GM18858 (cell line): Measurements from ENCODE around the gene LAMC3.

ENCODE experiments used
- ATAC-seq: cut with Tn5 transposase; IDR thresholded peaks from one replicate; pipeline ENCODE4 v1.9.1; 2021; ENCODE audit not compliant: unreplicated experiment

The LAMC3 gene

GRCh38 chr9:131072107-131072870 lies 63.3 kb downstream of the LAMC3 start:
- no peak for ATAC-seq

DNA sequence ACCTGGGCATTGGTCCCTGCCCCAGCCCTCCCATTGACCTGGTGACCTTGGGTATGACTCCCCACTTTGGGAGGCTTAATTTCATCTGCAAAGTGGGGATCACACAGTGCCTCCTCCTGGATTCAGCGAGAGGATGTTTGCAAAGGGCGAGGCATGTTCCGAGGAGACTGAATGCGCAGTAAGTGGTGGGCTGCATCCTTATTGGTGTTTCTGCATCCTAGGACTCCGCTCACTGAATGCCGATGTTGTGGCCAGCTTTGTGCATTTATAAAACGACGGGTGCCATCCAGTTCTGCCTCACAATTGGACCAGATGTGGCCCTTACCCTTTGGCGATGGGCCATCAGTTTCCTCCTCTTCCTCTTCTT lies 63.9 kb downstream of the LAMC3 start:
- no peak for ATAC-seq

- no peak for ATAC-seq
These were observed 67.6 kb downstream of the LAMC3 start for GRCh38 chr9:131076347-131077195.

- no peak for ATAC-seq
These were observed 69.7 kb downstream of the LAMC3 start for GRCh38 chr9:131078427-131079366.

DNA sequence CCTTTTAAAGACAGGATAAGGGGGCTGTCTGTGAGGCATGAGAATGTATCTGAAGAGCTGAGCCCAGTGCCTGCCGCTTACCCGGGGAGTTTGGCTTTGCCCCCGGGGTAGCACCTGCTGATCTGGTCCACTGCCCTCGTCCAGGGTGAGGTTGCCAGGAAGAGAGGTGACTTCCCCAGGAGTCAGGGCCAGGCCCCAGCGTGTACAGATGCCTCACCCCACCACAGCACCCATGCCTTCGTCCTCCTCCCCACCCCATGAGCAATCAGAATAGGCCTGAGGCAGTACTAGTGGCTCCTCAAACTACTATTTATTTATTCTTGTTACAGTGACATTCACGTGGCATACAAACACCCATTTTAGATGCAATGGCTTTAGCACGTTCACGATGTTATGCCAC lies 71.6 kb downstream of the LAMC3 start:
- no peak for ATAC-seq

GRCh38 chr9:131081868-131082267 lies 72.9 kb downstream of the LAMC3 start:
- ATAC-seq = no peak

DNA sequence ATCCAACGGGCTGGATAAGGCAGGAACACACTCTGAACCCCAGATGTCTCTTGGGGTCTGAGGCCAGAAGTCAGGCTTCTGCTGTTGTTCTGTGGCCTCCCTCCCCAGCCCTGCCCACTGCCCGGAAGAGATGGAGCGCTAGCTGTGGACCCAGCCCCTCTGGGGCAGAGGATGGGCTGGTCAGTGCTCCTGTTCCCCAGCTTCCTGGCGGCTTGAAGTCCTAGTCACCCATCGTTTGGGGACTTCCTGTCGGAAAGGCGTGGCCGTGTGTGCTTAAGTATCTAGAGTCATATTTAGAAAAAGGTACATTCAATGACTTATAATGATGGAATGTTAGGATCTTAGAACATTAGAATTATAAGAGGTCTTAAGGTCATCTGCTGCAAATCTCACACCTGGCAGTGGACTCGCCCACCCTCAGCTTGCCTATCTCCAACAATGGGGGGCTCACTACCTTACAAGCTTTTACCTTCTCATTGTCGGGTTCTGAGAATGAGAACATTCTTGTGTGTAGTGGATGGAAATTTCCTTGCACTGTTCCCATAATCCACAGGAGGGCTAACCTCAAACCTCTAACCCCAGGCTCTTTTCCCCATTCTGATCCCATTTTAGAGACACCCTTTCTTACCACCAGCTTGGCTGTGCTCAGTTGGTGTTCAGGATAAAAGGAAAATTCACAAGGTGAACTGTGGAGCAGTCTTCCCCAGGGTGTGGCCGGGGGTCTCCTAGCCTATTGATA lies 74.0 kb downstream of the LAMC3 start:
- no peak for ATAC-seq

- ATAC-seq = no peak
These were observed 75.8 kb downstream of the LAMC3 start for GRCh38 chr9:131084661-131085369.

GRCh38 chr9:131085370-131086122 lies 76.6 kb downstream of the LAMC3 start:
- no peak for ATAC-seq

DNA sequence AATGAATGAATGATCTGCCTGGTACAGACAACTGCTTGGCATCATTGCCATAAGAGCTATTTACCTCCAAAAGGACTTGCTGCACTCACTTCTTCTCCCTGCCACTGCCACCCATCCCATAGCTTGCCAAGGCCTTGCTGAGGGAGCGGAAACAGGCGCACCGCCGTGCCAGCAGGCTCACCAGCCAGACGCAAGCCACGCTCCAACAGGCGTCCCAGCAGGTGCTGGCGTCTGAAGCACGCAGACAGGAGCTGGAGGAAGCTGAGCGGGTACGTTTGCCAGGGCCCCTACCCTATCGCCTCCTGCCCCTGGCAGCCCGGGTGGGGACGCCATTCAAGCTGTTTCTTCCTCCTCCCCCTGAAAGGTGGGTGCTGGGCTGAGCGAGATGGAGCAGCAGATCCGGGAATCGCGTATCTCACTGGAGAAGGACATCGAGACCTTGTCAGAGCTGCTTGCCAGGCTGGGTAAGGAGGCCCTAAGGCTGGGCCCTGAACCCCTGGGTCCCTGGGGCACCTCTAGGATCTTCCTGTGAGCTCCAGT lies 78.5 kb downstream of the LAMC3 start:
- ATAC-seq = no peak

DNA sequence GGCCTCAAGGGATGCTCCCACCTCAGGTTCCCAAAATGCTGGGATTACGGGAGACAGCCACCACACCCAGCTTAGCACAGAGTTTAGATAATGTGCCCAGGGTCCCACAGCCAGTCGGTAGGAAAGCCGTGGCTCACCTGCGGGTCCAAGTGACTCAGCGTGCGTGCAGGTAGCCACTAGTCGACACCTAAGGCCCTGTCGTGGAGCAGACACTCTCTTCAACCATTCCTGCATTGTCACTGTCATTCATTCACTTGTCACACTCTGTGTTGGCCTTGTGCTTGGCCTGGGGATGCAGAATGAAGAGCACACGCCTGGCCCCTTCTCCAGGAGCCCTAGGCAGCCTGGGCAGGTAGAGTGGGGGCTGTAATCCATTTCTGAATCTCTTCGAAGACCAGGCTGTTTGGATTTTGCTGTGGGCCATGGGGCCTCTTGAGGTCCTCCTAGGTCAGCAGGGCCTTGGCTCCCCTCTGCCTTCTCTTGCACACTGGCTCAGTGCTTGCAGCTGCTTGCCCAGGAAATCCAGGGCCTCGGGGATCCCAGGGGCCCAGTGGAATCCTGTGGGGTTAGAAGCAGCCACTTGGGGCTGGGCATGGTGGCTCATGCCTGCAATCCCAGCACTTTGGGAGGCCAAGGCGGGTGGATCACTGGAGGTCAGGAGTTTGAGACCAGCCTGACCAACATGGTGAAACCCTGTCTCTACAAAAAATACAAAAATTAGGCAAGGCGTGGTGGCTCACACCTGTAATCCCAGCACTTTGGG lies 81.2 kb downstream of the LAMC3 start:
- ATAC-seq = no peak

- no peak for ATAC-seq
These were observed 82.5 kb downstream of the LAMC3 start for GRCh38 chr9:131091352-131091992.

DNA sequence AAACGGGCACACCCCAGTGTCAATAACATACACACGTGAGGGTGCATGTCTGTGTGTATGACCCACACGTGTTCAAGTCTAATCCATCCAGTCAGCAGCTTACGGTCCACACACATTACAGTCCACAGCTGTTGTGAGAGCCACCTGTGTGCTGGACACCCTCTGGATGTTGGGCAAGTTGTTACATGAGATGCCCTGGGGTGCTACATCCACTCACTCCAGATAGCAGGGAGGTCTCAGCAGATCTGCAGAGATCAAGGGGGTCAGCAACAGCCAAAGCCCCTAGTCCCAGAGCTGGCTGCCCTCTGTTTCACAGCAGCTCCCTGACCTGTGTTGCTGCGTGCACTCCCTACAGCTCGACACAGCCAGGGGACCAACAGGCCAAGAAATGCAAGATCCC lies 83.1 kb downstream of the LAMC3 start:
- no peak for ATAC-seq

DNA sequence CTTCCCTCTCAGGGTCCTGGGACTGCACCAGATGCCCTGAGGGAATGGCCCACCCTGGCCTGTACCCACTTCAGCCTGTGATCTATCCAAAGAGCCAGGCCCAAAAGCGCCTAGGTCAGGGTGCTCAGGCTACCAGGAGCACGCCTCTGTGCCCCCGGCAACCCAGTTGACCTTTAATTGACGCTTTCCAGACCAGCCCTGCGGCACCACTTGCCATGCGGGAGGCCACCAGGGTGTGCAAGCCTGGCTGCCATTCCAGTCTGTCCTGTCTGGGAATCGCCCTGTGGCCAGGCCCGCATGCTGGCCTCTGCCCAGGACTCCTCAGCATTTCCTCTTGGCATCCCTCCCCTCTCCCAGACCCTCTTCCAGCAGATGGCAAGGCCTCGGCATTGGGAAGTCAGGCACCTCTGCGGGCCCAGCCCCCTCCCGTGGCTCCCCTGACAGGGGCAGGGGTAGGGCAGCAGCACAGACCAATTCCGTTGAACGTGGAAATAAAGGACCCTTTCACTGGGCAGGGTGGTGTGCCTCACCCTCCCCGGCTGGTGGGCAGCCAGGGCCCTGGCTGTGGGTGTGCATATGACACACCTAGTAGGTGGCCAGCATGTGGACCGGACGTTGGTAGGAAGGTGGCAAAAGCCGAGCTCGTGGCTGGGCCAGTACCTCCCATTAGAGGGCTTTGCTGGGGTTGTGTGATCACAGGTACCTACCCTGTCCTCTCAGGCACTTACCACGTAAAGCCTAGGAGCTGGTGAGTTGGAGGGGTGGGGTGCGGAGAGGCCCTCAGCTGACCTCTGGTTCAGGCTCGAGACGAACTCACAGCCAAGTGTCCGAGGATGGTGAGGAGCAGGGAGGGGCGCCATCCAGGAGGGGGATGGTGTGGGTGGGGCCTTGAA lies 83.8 kb downstream of the LAMC3 start:
- ATAC-seq = no peak

DNA sequence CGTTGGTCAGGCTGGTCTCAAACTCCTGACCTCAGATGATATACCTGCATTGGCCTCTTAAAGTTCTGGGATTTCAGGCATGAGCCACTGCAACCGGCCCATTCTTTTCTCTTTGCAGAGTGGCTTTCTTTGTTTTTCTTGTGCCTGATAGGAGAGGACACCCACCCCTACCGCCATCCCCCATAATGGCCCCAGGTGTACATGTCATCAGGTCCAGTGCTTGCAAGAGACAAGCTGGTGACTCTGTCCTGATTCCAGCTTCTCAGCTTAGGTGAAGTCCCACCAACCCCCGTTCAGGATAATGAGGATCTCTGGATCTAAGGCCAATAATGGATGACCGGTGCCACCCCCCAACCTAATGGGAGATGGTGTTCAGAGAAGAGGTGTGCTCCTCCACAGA lies 85.0 kb downstream of the LAMC3 start:
- no peak for ATAC-seq

- ATAC-seq = no peak
These were observed 85.6 kb downstream of the LAMC3 start for GRCh38 chr9:131094622-131095021.
